Keratinocyte (primary cell): ENCODE results near the gene PACS2.

Experiments
- EZH2 ChIP-seq: IDR thresholded peaks from one replicate; pipeline ENCODE4 v1.6.1; 2012; ENCODE audit warnings: inconsistent platforms, mild to moderate bottlenecking, low read length, moderate library complexity
- TF ChIP-seq, protein P1 (sequence below), 3 experiments: IDR thresholded peaks in 1 of 3; conservative IDR thresholded peaks in 1 of 3; optimal IDR thresholded peaks in 1 of 3; 2 replicates in 2 of 3; 3 replicates in 1 of 3; pipeline versions ENCODE3 to v1.5.1; 2011; ENCODE audit warnings: low read length in 3 of 3, mild to moderate bottlenecking in 3 of 3, moderate library complexity in 2 of 3, control low read depth in 1 of 3, inconsistent platforms in 1 of 3; ENCODE audit not compliant: insufficient read depth in 2 of 3; ENCODE audit errors: extremely low read depth in 1 of 3

DNA sequence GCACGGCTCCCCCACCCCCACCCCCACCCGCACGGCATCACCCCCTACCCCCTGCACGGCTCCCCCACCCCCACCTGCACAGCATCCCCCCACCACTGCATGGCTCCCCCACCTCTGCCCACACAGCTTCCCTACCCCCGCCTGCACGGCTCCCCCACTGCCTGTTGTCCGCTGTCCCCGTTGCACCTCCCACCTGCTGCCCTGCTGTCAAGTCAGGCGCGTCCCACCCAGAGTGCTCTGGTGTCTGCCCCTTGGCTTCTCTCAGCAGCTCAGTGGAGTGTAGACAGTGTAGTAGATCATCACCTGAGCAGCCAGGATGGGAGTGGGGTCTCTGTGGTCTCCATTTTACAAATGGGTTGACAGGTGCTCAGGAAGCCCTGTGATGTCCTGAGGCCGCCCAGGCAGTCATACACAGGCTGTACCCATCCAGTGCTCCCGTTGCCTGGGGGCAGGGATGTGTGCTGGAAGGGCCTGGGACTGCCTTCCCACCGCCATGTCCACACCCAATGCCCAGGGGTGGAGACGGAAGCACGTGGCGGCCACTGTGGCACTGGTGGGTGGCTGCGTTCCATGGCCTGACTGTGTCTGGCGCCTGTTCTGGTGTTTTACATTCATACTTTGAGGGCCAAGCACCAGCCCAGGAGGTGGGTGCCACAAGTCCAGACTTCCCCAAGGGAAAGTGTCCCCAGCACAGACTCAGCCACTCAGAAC, 32.5 kb downstream of the PACS2 start:
- TF ChIP-seq, protein P1, sequence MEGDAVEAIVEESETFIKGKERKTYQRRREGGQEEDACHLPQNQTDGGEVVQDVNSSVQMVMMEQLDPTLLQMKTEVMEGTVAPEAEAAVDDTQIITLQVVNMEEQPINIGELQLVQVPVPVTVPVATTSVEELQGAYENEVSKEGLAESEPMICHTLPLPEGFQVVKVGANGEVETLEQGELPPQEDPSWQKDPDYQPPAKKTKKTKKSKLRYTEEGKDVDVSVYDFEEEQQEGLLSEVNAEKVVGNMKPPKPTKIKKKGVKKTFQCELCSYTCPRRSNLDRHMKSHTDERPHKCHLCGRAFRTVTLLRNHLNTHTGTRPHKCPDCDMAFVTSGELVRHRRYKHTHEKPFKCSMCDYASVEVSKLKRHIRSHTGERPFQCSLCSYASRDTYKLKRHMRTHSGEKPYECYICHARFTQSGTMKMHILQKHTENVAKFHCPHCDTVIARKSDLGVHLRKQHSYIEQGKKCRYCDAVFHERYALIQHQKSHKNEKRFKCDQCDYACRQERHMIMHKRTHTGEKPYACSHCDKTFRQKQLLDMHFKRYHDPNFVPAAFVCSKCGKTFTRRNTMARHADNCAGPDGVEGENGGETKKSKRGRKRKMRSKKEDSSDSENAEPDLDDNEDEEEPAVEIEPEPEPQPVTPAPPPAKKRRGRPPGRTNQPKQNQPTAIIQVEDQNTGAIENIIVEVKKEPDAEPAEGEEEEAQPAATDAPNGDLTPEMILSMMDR (optimal IDR thresholded peaks at IDR 0.05 in 1 of 3, IDR thresholded peaks at IDR 0.05 in 1 of 3, conservative IDR thresholded peaks at IDR 0.05 in 1 of 3; ENCODE audit: extremely low read depth in 1 of 3, insufficient read depth in 2 of 3, low read length in 3 of 3): no peak
- TF ChIP-seq EZH2: no peak
